Vagina (tissue), 2 donors: ENCODE results near the gene ZSWIM6. TPM values are rescaled to one million over a fixed set of nuclear protein-coding genes. Genes with fewer than 3 reads are reported as not detected.

ENCODE experiments used
- DNase-seq, 2 donors: peaks; one replicate each; pipeline ENCODE4 v3.0.0-alpha.2; 2017; ENCODE audit errors: extremely low spot score in 2 of 2
- H3K27ac ChIP-seq: fragments of 200-600 bp; sonication (generic); one replicate; pipeline ENCODE4 v1.5.1; 2019
- H3K27me3 ChIP-seq: fragments of 200-600 bp; sonication (generic); one replicate; pipeline ENCODE4 v1.5.1; 2019
- H3K36me3 ChIP-seq, 2 donors: fragments of 200-600 bp; sonication (generic); one replicate each; pipeline ENCODE4 v1.5.1; 2017 to 2019
- H3K4me1 ChIP-seq: fragments of 200-600 bp; sonication (generic); one replicate; pipeline ENCODE4 v1.5.1; 2019
- H3K4me3 ChIP-seq, 2 donors: fragments of 200-600 bp; sonication (generic); 1 replicate in 1 of 2; 2 replicates in 1 of 2; pipeline ENCODE4 v1.5.1; 2016 to 2019
- H3K9me3 ChIP-seq: fragments of 200-600 bp; sonication (generic); one replicate; pipeline ENCODE4 v1.5.1; 2019
- POLR2A ChIP-seq, 2 donors: fragments of 450-650 bp; IDR thresholded peaks; one replicate each; pipeline ENCODE4 v1.6.1; 2017; ENCODE audit warnings: antibody characterized with exemption in 2 of 2, mild to moderate bottlenecking in 2 of 2, moderate library complexity in 2 of 2
- POLR2AphosphoS5 ChIP-seq, 2 donors: sonication (generic); formaldehyde crosslinking; IDR thresholded peaks; one replicate each; pipeline ENCODE4 v1.9.0; 2017; ENCODE audit warnings: antibody characterized with exemption in 2 of 2, mild to moderate bottlenecking in 2 of 2, low read depth in 1 of 2; ENCODE audit not compliant: insufficient read depth in 1 of 2
- intact Hi-C: fragments of 100-400 bp; cut with DNase I; formaldehyde crosslinking; loops from one replicate; pipeline ENCODE4 v1.15.1; 2023
- total RNA-seq: library from RNA; depleted of rRNA; stranded (reverse); fragments of >200 nt; gene quantifications from one replicate; pipeline ENCODE4 v1.2.3, GENCODE V29; 2016
- TF ChIP-seq, protein P1 (sequence below), 3 experiments: fragments of 450-650 bp in 2 of 3; fragments of 200-600 bp in 1 of 3; sonication (generic) in 1 of 3; IDR thresholded peaks; one replicate each; pipeline ENCODE4 v1.5.1; 2017 to 2019; ENCODE audit warnings: antibody characterized with exemption in 3 of 3, mild to moderate bottlenecking in 2 of 3, moderate library complexity in 2 of 3

ZSWIM6 gene
- total RNA-seq, 1 donor from 2014 or later, result 16.7 TPM

GRCh38 chr5:61311056-61311610 lies 20.9 kb upstream of the ZSWIM6 start:
- intact Hi-C loops, result no loop called here
- H3K36me3 ChIP-seq, result no peaks in the 10 kb centered on the region
- no peak overlapping the region for H3K27ac ChIP-seq
- no peaks in the 10 kb centered on the region for H3K9me3 ChIP-seq
- H3K4me3 ChIP-seq, result no peak overlapping the region
- TF ChIP-seq POLR2A (IDR thresholded peaks at IDR 0.05), result no peak
- no peak for TF ChIP-seq POLR2AphosphoS5 (IDR thresholded peaks at IDR 0.05; ENCODE audit: insufficient read depth in 1 of 2, low read depth in 1 of 2)
- TF ChIP-seq, protein P1, sequence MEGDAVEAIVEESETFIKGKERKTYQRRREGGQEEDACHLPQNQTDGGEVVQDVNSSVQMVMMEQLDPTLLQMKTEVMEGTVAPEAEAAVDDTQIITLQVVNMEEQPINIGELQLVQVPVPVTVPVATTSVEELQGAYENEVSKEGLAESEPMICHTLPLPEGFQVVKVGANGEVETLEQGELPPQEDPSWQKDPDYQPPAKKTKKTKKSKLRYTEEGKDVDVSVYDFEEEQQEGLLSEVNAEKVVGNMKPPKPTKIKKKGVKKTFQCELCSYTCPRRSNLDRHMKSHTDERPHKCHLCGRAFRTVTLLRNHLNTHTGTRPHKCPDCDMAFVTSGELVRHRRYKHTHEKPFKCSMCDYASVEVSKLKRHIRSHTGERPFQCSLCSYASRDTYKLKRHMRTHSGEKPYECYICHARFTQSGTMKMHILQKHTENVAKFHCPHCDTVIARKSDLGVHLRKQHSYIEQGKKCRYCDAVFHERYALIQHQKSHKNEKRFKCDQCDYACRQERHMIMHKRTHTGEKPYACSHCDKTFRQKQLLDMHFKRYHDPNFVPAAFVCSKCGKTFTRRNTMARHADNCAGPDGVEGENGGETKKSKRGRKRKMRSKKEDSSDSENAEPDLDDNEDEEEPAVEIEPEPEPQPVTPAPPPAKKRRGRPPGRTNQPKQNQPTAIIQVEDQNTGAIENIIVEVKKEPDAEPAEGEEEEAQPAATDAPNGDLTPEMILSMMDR (IDR thresholded peaks at IDR 0.05), result no peak
- H3K27me3 ChIP-seq, result no peaks in the 10 kb centered on the region
- no peak for DNase-seq
- peaks cover 8% of the 10 kb centered on the region for H3K4me1 ChIP-seq

- Histone ChIP-seq H3K4me3 (no peak overlapping the region), H3K27me3 (no peaks in the 10 kb centered on the region), H3K27ac (no peak overlapping the region), H3K9me3 (no peaks in the 10 kb centered on the region), H3K4me1 (peaks cover 4% of the 10 kb centered on the region), H3K36me3 (no peaks in the 10 kb centered on the region)
- TF ChIP-seq POLR2A (IDR thresholded peaks at IDR 0.05), result no peak
- TF ChIP-seq, protein P1 (IDR thresholded peaks at IDR 0.05), result no peak
- TF ChIP-seq POLR2AphosphoS5 (IDR thresholded peaks at IDR 0.05; ENCODE audit: insufficient read depth in 1 of 2, low read depth in 1 of 2), result no peak
- DNase-seq, result no peak
- intact Hi-C loops, result no loop called here
Observed at GRCh38 chr5:61311836-61312808, 19.9 kb upstream of the ZSWIM6 start.

GRCh38 chr5:61313960-61314681 lies 17.9 kb upstream of the ZSWIM6 start:
- H3K27me3 ChIP-seq, result no peaks in the 10 kb centered on the region
- H3K9me3 ChIP-seq, result no peaks in the 10 kb centered on the region
- DNase-seq, result peak in 1 of 2 donors; percentile 75
- peaks cover under 1% of the 10 kb centered on the region for H3K4me1 ChIP-seq
- H3K27ac ChIP-seq, result no peak overlapping the region
- H3K36me3 ChIP-seq, result no peaks in the 10 kb centered on the region
- TF ChIP-seq POLR2A (IDR thresholded peaks at IDR 0.05), result no peak
- TF ChIP-seq POLR2AphosphoS5 (IDR thresholded peaks at IDR 0.05; ENCODE audit: insufficient read depth in 1 of 2, low read depth in 1 of 2), result no peak
- TF ChIP-seq, protein P1 (IDR thresholded peaks at IDR 0.05), result no peak
- no peak overlapping the region for H3K4me3 ChIP-seq
- intact Hi-C loops, result no loop called here

DNA sequence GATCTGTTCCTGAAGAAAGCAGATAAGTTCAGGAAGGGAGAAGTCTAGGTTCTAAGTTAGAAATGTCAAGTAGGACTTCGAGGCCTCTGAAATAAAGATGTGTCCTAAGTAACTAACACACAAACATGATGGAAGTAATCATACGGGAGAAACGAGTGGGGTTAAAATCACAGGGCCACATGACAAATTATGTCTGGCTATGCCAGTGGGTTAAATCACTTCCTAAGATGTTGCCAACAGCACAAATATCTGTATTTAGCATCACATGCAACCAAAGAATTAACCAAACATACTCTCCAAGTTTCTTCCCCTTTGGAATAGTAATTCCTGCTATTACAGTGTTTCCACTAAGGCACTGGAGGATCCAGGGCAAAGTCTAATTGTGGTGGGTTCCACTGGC lies 13.7 kb upstream of the ZSWIM6 start:
- no peak for DNase-seq
- Histone ChIP-seq H3K9me3 (no peaks in the 10 kb centered on the region), H3K27me3 (no peaks in the 10 kb centered on the region), H3K4me1 (peaks cover 8% of the 10 kb centered on the region), H3K36me3 (no peaks in the 10 kb centered on the region), H3K4me3 (no peak overlapping the region), H3K27ac (no peak overlapping the region)
- intact Hi-C loops, result no loop called here
- TF ChIP-seq, protein P1 (IDR thresholded peaks at IDR 0.05), result no peak
- TF ChIP-seq POLR2AphosphoS5 (IDR thresholded peaks at IDR 0.05; ENCODE audit: insufficient read depth in 1 of 2, low read depth in 1 of 2) (no peak), POLR2A (IDR thresholded peaks at IDR 0.05) (no peak)
